CD4-positive, alpha-beta memory T cell (primary cell): ENCODE measurements around the gene ZNF236. TPM values are rescaled to one million over a fixed set of nuclear protein-coding genes. Genes with fewer than 3 reads are reported as not detected.

Experiments
- CTCF ChIA-PET: fragments of 350-600 bp; sonication (Branson Sonifier 250); formaldehyde crosslinking; loops from one replicate; lab custom pipeline; 2021; ENCODE audit warnings: inconsistent platforms; ENCODE audit not compliant: partially characterized antibody; lab: Charles Lee
- POLR2A ChIA-PET: fragments of 350-600 bp; sonication (Branson Sonifier 250); formaldehyde crosslinking; loops from one replicate; lab custom pipeline; 2021; ENCODE audit not compliant: partially characterized antibody; lab: Charles Lee
- DNase-seq, 5 donors: peaks; one replicate each; pipeline versions ENCODE4 v3.0.0 to v3.0.0-alpha.2; 2020 to 2022; ENCODE audit warnings: mixed read lengths in 1 of 5
- H3K27ac ChIP-seq: one replicate; pipeline ENCODE4 v1.7.0; 2013; ENCODE audit warnings: low read depth, low read length
- H3K27me3 ChIP-seq: 2 replicates; pipeline ENCODE4 v1.7.0; 2013; ENCODE audit warnings: mild to moderate bottlenecking, low read length, moderate library complexity; ENCODE audit not compliant: insufficient read depth
- H3K36me3 ChIP-seq: 2 replicates; pipeline ENCODE4 v1.7.0; 2013; ENCODE audit warnings: mild to moderate bottlenecking, low read length, moderate library complexity; ENCODE audit not compliant: insufficient read depth
- H3K4me1 ChIP-seq: 2 replicates; pipeline ENCODE4 v1.7.0; 2013; ENCODE audit warnings: mild to moderate bottlenecking, low read length, moderate library complexity; ENCODE audit not compliant: insufficient read depth
- H3K4me3 ChIP-seq, 2 donors: one replicate each; pipeline ENCODE4 v1.7.0; 2013; ENCODE audit warnings: low read length in 2 of 2, mild to moderate bottlenecking in 1 of 2
- H3K9me3 ChIP-seq, 2 donors: one replicate each; pipeline ENCODE4 v1.7.0; 2013; ENCODE audit warnings: low read length in 2 of 2, control low read depth in 1 of 2; ENCODE audit not compliant: control insufficient read depth in 1 of 2
- H3K27ac Mint-ChIP-seq, 7 donors: one replicate each; pipeline ENCODE4 v1.8.0; 2020 to 2021; ENCODE audit warnings: mixed read lengths in 7 of 7, mild to moderate bottlenecking in 6 of 7, inconsistent platforms in 3 of 7, moderate library complexity in 3 of 7
- H3K27me3 Mint-ChIP-seq, 2 donors: one replicate each; pipeline ENCODE4 v1.8.0; 2020 to 2021; ENCODE audit warnings: mixed read lengths in 2 of 2
- H3K36me3 Mint-ChIP-seq, 2 donors: one replicate each; pipeline ENCODE4 v1.8.0; 2020 to 2021; ENCODE audit warnings: mixed read lengths in 2 of 2, inconsistent platforms in 1 of 2, mild to moderate bottlenecking in 1 of 2
- H3K4me1 Mint-ChIP-seq, 4 donors: one replicate each; pipeline ENCODE4 v1.8.0; 2020 to 2021; ENCODE audit warnings: mixed read lengths in 4 of 4, mild to moderate bottlenecking in 1 of 4
- H3K4me3 Mint-ChIP-seq, 8 donors: one replicate each; pipeline ENCODE4 v1.8.0; 2020 to 2021; ENCODE audit warnings: mixed read lengths in 8 of 8, mild to moderate bottlenecking in 7 of 8, moderate library complexity in 6 of 8, inconsistent platforms in 3 of 8
- H3K9me3 Mint-ChIP-seq, 8 donors: one replicate each; pipeline ENCODE4 v1.8.0; 2020 to 2021; ENCODE audit warnings: mixed read lengths in 8 of 8, mild to moderate bottlenecking in 5 of 8, inconsistent platforms in 3 of 8, moderate library complexity in 1 of 8
- intact Hi-C: fragments of 100-400 bp; cut with micrococcal nuclease; formaldehyde crosslinking; loops from one replicate; pipeline ENCODE4 v1.15.1; 2023
- polyA plus RNA-seq, 2 donors: library from polyadenylated mRNA; unstranded; fragments of 300-500 nt; fragmentation: Illumina TruSeq; gene quantifications; one replicate each; pipeline ENCODE4 v1.2.3, GENCODE V29; 2021
- total RNA-seq, 2 experiments: library from RNA; stranded (reverse); gene quantifications; one replicate each; pipeline ENCODE4 v1.2.3, GENCODE V29; 2021

ZNF236 gene
- total and polyA plus RNA-seq, 4 experiments from 2014 or later, result 2.0 to 29.1 (median 18.8) TPM

DNA sequence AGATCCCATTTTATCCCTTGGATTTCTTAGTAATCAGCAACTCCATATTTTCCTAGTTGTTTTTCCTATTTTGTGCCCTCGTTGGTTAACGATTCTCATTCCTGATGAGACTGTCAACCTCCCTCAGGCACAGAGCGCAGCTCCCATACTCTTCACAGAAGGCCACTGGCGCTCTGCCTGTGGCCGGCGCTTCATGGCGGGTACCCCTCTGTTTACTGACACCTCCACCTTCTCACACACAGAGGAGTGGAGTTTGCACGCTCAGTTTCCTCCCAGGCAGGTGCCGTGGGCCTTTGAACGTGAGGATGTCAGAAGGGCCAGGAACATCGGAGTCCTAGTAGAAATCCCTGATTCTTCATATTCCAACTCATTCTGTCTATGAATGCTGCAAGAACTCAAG, 171.2 kb downstream of the ZNF236 start:
- H3K4me3 Mint-ChIP-seq, result no peak overlapping the region
- intact Hi-C loops, result no loop called here
- ChIA-PET CTCF (interaction anchor here (0.6 to 2.8 kb wide), 2 partner anchors 10 to 255 kb away, joined by 4 to 17 read pairs; no protein-coding TSS in a partner anchor), POLR2A (no interaction called here)
- no peak overlapping the region for H3K4me3 ChIP-seq
- no peaks in the 10 kb centered on the region for H3K36me3 ChIP-seq
- H3K9me3 ChIP-seq, result no peaks in the 10 kb centered on the region
- peaks cover 0 to 1% (median 0%) of the 10 kb centered on the region in 4 donors for H3K4me1 Mint-ChIP-seq
- H3K27me3 Mint-ChIP-seq, result no peaks in the 10 kb centered on the region
- peaks cover 0 to 3% (median 0%) of the 10 kb centered on the region in 8 donors for H3K9me3 Mint-ChIP-seq
- H3K27ac Mint-ChIP-seq, result no peak overlapping the region
- DNase-seq, result no peak
- H3K4me1 ChIP-seq, result no peaks in the 10 kb centered on the region
- H3K27me3 ChIP-seq, result no peaks in the 10 kb centered on the region
- no peak overlapping the region for H3K27ac ChIP-seq
- H3K36me3 Mint-ChIP-seq, result peaks cover 0 to 4% of the 10 kb centered on the region in 2 donors

DNA sequence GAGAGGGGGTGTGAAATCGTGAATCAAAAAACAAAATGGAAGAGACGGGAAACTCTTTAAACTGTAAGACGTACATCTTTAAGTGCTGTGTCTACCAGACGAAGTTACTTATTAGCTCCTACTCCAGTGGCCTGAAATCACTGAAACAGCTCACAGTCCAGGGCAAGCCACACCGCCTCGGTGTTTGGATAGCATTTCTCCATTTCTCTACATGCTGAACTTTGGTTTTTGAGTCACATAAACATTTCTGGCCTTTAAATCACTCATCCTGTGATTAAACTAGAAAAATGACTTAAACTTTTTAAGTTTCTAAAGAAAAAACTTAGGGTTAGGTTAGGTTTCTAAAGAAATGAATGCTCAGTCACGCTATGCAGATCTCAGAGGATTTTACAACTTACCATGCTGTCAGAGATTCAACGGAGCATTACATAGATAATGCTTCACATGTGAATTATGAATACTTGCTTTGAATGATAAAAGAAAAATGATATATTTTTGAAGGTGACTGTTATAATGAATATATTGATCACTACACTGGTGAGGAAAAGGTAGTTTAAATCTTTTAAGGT, 171.8 kb downstream of the ZNF236 start:
- H3K9me3 ChIP-seq, result no peaks in the 10 kb centered on the region
- DNase-seq, result no peak
- no peaks in the 10 kb centered on the region for H3K27me3 ChIP-seq
- Mint-ChIP-seq H3K27me3 (no peaks in the 10 kb centered on the region), H3K36me3 (peaks cover 0 to 4% of the 10 kb centered on the region in 2 donors), H3K4me3 (no peak overlapping the region), H3K4me1 (peaks cover 0 to 1% (median under 1%) of the 10 kb centered on the region in 4 donors), H3K9me3 (peaks cover 0 to 3% (median 0%) of the 10 kb centered on the region in 8 donors), H3K27ac (peak overlapping the region in 1 of 7 donors; percentile 29)
- intact Hi-C loops, result no loop called here
- no peaks in the 10 kb centered on the region for H3K4me1 ChIP-seq
- no peaks in the 10 kb centered on the region for H3K36me3 ChIP-seq
- CTCF ChIA-PET, result interaction anchor here (1.2 to 1.9 kb wide), 4 partner anchors 9 to 218 kb away, joined by 3 to 8 read pairs (median 4); no protein-coding TSS in a partner anchor
- no peak overlapping the region for H3K4me3 ChIP-seq
- POLR2A ChIA-PET, result no interaction called here
- H3K27ac ChIP-seq, result no peak overlapping the region

DNA sequence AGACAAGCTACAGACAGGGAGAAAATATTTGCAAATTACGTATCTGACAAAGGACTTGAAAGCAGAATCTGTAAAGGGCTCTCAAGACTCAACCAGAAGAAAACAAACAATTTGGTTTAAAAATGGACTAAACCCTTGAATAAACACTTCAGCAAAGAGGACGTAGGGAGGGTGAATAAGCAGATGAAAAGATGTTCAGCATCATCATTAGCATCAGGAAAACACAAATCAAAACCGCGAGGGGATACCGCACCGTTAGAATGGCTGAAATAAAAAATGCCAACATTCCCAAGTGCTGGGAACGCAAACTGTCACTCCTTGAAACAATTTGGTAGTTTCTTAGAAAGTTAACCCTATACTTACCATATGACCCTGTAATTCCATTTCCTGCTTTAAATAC, 173.5 kb downstream of the ZNF236 start:
- intact Hi-C loops, result no loop called here
- H3K9me3 ChIP-seq, result no peaks in the 10 kb centered on the region
- H3K4me1 Mint-ChIP-seq, result peaks cover 4 to 7% (median 6%) of the 10 kb centered on the region in 4 donors

DNA sequence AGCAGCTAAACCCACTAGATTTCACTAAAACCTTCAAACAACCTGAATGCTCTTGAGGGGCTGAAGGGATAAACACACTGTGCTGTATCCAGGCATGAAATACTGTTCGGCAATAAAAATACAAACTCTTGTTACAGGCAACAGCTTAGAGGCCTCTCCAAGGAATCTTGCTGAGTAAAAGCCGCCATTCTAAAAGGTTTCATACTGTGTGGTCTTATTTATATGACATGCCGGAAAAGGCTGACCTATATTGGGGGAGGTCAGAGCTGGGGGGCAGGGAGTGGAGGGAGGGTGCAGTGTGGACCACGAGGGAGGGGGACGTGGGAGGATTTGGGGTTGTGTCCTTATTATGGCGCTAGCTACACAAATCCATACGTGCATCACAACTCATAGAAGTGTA, 174.1 kb downstream of the ZNF236 start:
- intact Hi-C loops, result no loop called here
- no peak overlapping the region for H3K4me3 Mint-ChIP-seq
- H3K27ac Mint-ChIP-seq, result no peak overlapping the region
- no peaks in the 10 kb centered on the region for H3K36me3 ChIP-seq
- ChIA-PET POLR2A (interaction anchor here (1.1 kb wide), 1 partner anchor 21 kb away, joined by 3 read pairs; no protein-coding TSS in a partner anchor), CTCF (interaction anchor here (0.6 to 2.0 kb wide), 10 partner anchors 11 to 411 kb away, joined by 3 to 11 read pairs (median 3); no protein-coding TSS in a partner anchor)
- H3K27me3 Mint-ChIP-seq, result no peaks in the 10 kb centered on the region
- no peaks in the 10 kb centered on the region for H3K27me3 ChIP-seq
- peaks cover 0 to 4% of the 10 kb centered on the region in 2 donors for H3K36me3 Mint-ChIP-seq
- H3K9me3 Mint-ChIP-seq, result peaks cover 0 to 2% (median 0%) of the 10 kb centered on the region in 8 donors
- no peak overlapping the region for H3K4me3 ChIP-seq
- no peaks in the 10 kb centered on the region for H3K9me3 ChIP-seq
- H3K27ac ChIP-seq, result no peak overlapping the region
- H3K4me1 ChIP-seq, result no peaks in the 10 kb centered on the region
- no peak for DNase-seq
- H3K4me1 Mint-ChIP-seq, result peaks cover 4 to 11% (median 6%) of the 10 kb centered on the region in 4 donors

More for the DNA sequence above, 173.5 kb downstream of the ZNF236 start:
- H3K9me3 Mint-ChIP-seq, result peaks cover 0 to 5% (median 0%) of the 10 kb centered on the region in 8 donors
- ChIA-PET CTCF (interaction anchor here (1.1 to 2.0 kb wide), 7 partner anchors 10 to 218 kb away, joined by 3 to 11 read pairs (median 3); no protein-coding TSS in a partner anchor), POLR2A (interaction anchor here (1.1 kb wide), 1 partner anchor 20 kb away, joined by 3 read pairs; no protein-coding TSS in a partner anchor)
- no peaks in the 10 kb centered on the region for H3K27me3 Mint-ChIP-seq
- no peak overlapping the region for H3K27ac Mint-ChIP-seq
- H3K27ac ChIP-seq, result no peak overlapping the region
- no peak for DNase-seq
- H3K4me3 Mint-ChIP-seq, result no peak overlapping the region
- H3K36me3 Mint-ChIP-seq, result peaks cover 0 to 4% of the 10 kb centered on the region in 2 donors
- no peaks in the 10 kb centered on the region for H3K4me1 ChIP-seq
- no peaks in the 10 kb centered on the region for H3K36me3 ChIP-seq
- no peak overlapping the region for H3K4me3 ChIP-seq
- H3K27me3 ChIP-seq, result no peaks in the 10 kb centered on the region

DNA sequence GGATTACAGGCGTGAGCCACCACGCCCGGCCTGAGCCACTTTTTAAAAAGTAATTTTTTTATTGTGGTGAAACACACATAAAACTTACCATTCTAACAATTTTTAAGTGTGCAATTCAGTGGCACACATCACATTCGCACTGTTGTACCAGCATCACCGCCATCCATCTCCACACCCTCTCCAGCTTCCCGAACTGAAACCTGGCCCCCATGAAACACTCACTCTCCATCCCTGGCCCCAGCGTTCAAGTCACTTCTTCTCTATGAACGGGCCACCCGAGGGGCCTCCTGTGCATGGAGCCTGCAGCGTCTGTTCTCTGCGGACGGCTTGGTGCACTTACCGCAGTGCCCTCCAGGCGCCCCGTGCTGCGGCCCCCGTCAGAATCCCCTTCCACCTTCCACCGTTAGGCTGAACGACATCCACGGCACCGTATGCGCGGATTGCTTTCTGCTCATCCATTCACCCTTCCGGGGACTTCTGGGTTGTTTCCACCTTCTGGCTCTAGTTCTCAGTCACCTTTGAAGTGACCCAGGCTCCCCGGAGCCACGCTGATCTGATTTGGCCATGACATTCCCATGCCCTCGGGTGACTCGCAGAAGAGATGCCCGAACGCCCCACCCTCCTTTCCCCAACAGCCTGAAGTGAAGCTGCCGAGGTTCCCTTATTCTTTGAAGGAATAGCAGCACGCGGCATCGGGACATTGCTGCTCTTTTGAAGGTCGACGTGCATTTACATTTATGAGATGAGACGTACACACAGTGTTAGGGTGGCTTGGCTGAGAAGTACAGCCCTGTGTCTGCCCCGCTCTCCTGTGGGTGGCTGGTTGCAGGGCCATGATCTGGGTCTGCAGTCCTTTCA, 175.8 kb downstream of the ZNF236 start:
- Mint-ChIP-seq H3K4me1 (peaks cover 4 to 16% (median 6%) of the 10 kb centered on the region in 4 donors), H3K9me3 (peaks cover 0 to 2% (median 0%) of the 10 kb centered on the region in 8 donors), H3K27me3 (no peaks in the 10 kb centered on the region), H3K36me3 (peaks cover 0 to 4% of the 10 kb centered on the region in 2 donors), H3K27ac (peak overlapping the region in 2 of 7 donors; percentile 29 to 55), H3K4me3 (no peak overlapping the region)
- DNase-seq, result no peak
- POLR2A ChIA-PET, result interaction anchor here (0.7 kb wide), 1 partner anchor 128 kb away, joined by 4 read pairs; no protein-coding TSS in a partner anchor
- Histone ChIP-seq H3K27ac (no peak overlapping the region), H3K27me3 (no peaks in the 10 kb centered on the region), H3K4me3 (no peak overlapping the region), H3K4me1 (no peaks in the 10 kb centered on the region), H3K9me3 (no peaks in the 10 kb centered on the region), H3K36me3 (no peaks in the 10 kb centered on the region)
- intact Hi-C loops, result no loop called here
- CTCF ChIA-PET, result interaction anchor here (1.4 to 9.9 kb wide), 8 partner anchors 14 to 213 kb away, joined by 3 to 141 read pairs (median 20); no protein-coding TSS in a partner anchor

DNA sequence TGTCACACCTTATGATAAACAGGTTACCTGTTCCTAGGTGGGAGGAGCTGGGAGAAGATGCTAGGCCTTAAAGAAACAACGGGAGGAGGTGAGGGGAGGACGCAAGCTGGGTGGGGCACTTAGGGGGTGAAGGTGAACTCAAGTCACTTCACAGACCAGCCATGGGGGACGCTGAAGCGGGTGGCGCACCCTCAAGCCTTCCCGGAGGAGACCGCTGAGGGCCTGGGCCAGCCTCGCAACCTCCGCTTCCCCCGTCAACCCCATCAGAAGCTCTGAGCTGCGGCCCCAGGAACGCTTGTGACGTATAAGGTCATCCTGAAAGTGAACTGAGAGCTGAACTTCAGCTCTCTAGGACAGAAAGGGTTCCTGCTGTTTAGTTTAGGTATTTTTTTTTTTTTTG, 176.7 kb downstream of the ZNF236 start:
- intact Hi-C loops, result no loop called here
- Histone ChIP-seq H3K4me1 (no peaks in the 10 kb centered on the region), H3K36me3 (no peaks in the 10 kb centered on the region), H3K27me3 (no peaks in the 10 kb centered on the region), H3K4me3 (no peak overlapping the region), H3K27ac (no peak overlapping the region), H3K9me3 (no peaks in the 10 kb centered on the region)
- CTCF ChIA-PET, result interaction anchor here (1.0 to 9.9 kb wide), 17 partner anchors 8 to 649 kb away, joined by 3 to 141 read pairs (median 6); no protein-coding TSS in a partner anchor
- H3K27me3 Mint-ChIP-seq, result no peaks in the 10 kb centered on the region
- POLR2A ChIA-PET, result interaction anchor here (1.3 kb wide), 1 partner anchor 124 kb away, joined by 4 read pairs; no protein-coding TSS in a partner anchor
- peaks cover 0 to 4% of the 10 kb centered on the region in 2 donors for H3K36me3 Mint-ChIP-seq
- no peak for DNase-seq
- no peak overlapping the region for H3K4me3 Mint-ChIP-seq
- H3K9me3 Mint-ChIP-seq, result peaks cover 0 to 2% (median 0%) of the 10 kb centered on the region in 8 donors
- peak overlapping the region in 1 of 7 donors; percentile 55 for H3K27ac Mint-ChIP-seq
- peaks cover 4 to 17% (median 7%) of the 10 kb centered on the region in 4 donors for H3K4me1 Mint-ChIP-seq
